ENCODE measurements around the gene C16orf92.
"Not testable (repeated sequence)": the region's sequence is repeated elsewhere in the genome, so short reads cannot be mapped to it uniquely, and the experiment has no call there.

DNA sequence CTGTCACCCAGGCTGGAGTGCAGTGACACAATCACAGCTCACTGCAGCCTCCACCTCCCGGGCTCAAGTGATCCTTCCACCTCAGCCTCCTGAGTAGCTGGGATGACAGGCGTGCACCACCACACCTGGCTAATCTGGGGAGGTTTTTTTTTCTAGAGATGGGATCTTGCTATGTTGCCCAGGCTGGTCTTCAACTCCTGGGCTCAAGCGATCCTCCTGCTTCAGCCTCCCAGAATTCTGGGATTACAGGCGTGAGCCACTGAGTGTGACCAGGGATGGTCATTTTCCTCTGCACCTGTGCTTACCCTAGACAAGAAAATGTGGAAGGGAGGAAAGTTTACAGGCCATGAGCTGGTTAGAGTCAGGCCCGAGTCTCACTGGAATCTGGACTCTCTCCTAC is 17.7 kb downstream of the C16orf92 start:
- not testable (repeated sequence) for TF ChIP-seq POLR2A, EP300 (IDR thresholded peaks at IDR 0.05)
- TF ChIP-seq, protein P1, sequence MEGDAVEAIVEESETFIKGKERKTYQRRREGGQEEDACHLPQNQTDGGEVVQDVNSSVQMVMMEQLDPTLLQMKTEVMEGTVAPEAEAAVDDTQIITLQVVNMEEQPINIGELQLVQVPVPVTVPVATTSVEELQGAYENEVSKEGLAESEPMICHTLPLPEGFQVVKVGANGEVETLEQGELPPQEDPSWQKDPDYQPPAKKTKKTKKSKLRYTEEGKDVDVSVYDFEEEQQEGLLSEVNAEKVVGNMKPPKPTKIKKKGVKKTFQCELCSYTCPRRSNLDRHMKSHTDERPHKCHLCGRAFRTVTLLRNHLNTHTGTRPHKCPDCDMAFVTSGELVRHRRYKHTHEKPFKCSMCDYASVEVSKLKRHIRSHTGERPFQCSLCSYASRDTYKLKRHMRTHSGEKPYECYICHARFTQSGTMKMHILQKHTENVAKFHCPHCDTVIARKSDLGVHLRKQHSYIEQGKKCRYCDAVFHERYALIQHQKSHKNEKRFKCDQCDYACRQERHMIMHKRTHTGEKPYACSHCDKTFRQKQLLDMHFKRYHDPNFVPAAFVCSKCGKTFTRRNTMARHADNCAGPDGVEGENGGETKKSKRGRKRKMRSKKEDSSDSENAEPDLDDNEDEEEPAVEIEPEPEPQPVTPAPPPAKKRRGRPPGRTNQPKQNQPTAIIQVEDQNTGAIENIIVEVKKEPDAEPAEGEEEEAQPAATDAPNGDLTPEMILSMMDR (IDR thresholded peaks at IDR 0.05), result not testable (repeated sequence)
